Mesenchymal stem cell (in vitro differentiated cells and primary cell): ENCODE measurements around the gene PAPPA2.
A peak's percentile ranks its signal among the peaks of the same experiment; 100 is the strongest.

Experiments
- DNase-seq: peaks from one replicate; pipeline ENCODE4 v3.0.0-alpha.2; 2013
- H2AFZ ChIP-seq: one replicate; pipeline ENCODE4 v1.6.1; 2013; ENCODE audit warnings: low read depth, mild to moderate bottlenecking, control low read depth, inconsistent platforms, low read length, moderate library complexity
- H2AK5ac ChIP-seq: 2 replicates; pipeline ENCODE4 v1.6.1; 2013; ENCODE audit warnings: low read length, moderate library complexity, mild to moderate bottlenecking, inconsistent platforms; ENCODE audit not compliant: severe bottlenecking
- H2BK120ac ChIP-seq: one replicate; pipeline ENCODE4 v1.6.1; 2013; ENCODE audit warnings: low read depth, mild to moderate bottlenecking, inconsistent platforms, low read length, moderate library complexity
- H2BK12ac ChIP-seq, 2 experiments: one replicate each; pipeline ENCODE4 v1.6.1; 2013; ENCODE audit warnings: inconsistent platforms in 2 of 2, low read length in 2 of 2, mild to moderate bottlenecking in 2 of 2, moderate library complexity in 2 of 2, control low read depth in 1 of 2
- H2BK15ac ChIP-seq: one replicate; pipeline ENCODE4 v1.6.1; 2013; ENCODE audit warnings: mild to moderate bottlenecking, low read depth, inconsistent platforms; ENCODE audit not compliant: poor library complexity, severe bottlenecking
- H2BK5ac ChIP-seq: 2 replicates; pipeline ENCODE4 v1.6.1; 2013; ENCODE audit warnings: low read depth, mild to moderate bottlenecking, low read length, control low read depth, inconsistent platforms; ENCODE audit not compliant: poor library complexity, severe bottlenecking
- H3K14ac ChIP-seq, 2 experiments: one replicate each; pipeline ENCODE4 v1.6.1; 2013; ENCODE audit warnings: inconsistent platforms in 2 of 2, low read length in 2 of 2, control low read depth in 1 of 2, mild to moderate bottlenecking in 1 of 2, moderate library complexity in 1 of 2
- H3K18ac ChIP-seq, 2 experiments: one replicate each; pipeline ENCODE4 v1.6.1; 2013; ENCODE audit warnings: inconsistent platforms in 2 of 2, low read length in 2 of 2, control low read depth in 1 of 2, low read depth in 1 of 2, mild to moderate bottlenecking in 1 of 2
- H3K23ac ChIP-seq, 2 experiments: one replicate each; pipeline ENCODE4 v1.6.1; 2013; ENCODE audit warnings: inconsistent platforms in 2 of 2, low read length in 2 of 2, mild to moderate bottlenecking in 2 of 2, moderate library complexity in 2 of 2, control low read depth in 1 of 2
- H3K27ac ChIP-seq: 2 replicates; pipeline ENCODE4 v1.5.1; 2013; ENCODE audit warnings: mild to moderate bottlenecking, moderate library complexity, low read length, control low read depth, inconsistent platforms; ENCODE audit not compliant: poor library complexity, severe bottlenecking
- H3K27me3 ChIP-seq, 2 experiments: 2 replicates each; pipeline versions ENCODE4 v1.6.1 to v1.7.0; 2013; ENCODE audit warnings: low read length in 2 of 2, mild to moderate bottlenecking in 2 of 2, moderate library complexity in 2 of 2, control low read depth in 1 of 2, inconsistent platforms in 1 of 2; ENCODE audit not compliant: control insufficient read depth in 1 of 2, insufficient read depth in 1 of 2
- H3K36me3 ChIP-seq, 2 experiments: 2 replicates each; pipeline versions ENCODE4 v1.6.1 to v1.7.0; 2013; ENCODE audit warnings: low read length in 2 of 2, control low read depth in 1 of 2, inconsistent platforms in 1 of 2, low read depth in 1 of 2, mild to moderate bottlenecking in 1 of 2; ENCODE audit not compliant: insufficient read depth in 2 of 2, control insufficient read depth in 1 of 2
- H3K4ac ChIP-seq, 2 experiments: one replicate each; pipeline ENCODE4 v1.6.1; 2013; ENCODE audit warnings: inconsistent platforms in 2 of 2, low read length in 2 of 2, mild to moderate bottlenecking in 2 of 2, moderate library complexity in 2 of 2, control low read depth in 1 of 2, low read depth in 1 of 2
- H3K4me1 ChIP-seq: 2 replicates; pipeline ENCODE4 v1.6.1; 2013; ENCODE audit warnings: low read depth, low read length, control low read depth; ENCODE audit not compliant: control insufficient read depth, insufficient read depth
- H3K4me2 ChIP-seq: 2 replicates; pipeline ENCODE4 v1.6.1; 2013; ENCODE audit warnings: low read length, mild to moderate bottlenecking, inconsistent platforms; ENCODE audit not compliant: poor library complexity, severe bottlenecking
- H3K4me3 ChIP-seq, 2 experiments: 2 replicates each; pipeline versions ENCODE4 v1.5.1 to v1.7.0; 2013; ENCODE audit warnings: low read length in 2 of 2, mild to moderate bottlenecking in 2 of 2, control low read depth in 1 of 2, low read depth in 1 of 2; ENCODE audit not compliant: insufficient read depth in 1 of 2
- H3K79me1 ChIP-seq: replicated peaks from 2 replicates; pipeline ENCODE4 v1.6.1; 2013; ENCODE audit warnings: mild to moderate bottlenecking, control low read depth, low read length, inconsistent platforms; ENCODE audit not compliant: poor library complexity, severe bottlenecking
- H3K9ac ChIP-seq: 2 replicates; pipeline ENCODE4 v1.7.0; 2013; ENCODE audit warnings: mild to moderate bottlenecking, low read length, moderate library complexity
- H3K9me3 ChIP-seq: 2 replicates; pipeline ENCODE4 v1.7.0; 2013; ENCODE audit warnings: mild to moderate bottlenecking, low read length; ENCODE audit not compliant: control insufficient read depth
- H4K8ac ChIP-seq: one replicate; pipeline ENCODE4 v1.6.1; 2013; ENCODE audit warnings: inconsistent platforms, mild to moderate bottlenecking, low read length, moderate library complexity
- H4K91ac ChIP-seq: one replicate; pipeline ENCODE4 v1.6.1; 2013; ENCODE audit warnings: mild to moderate bottlenecking, low read length, inconsistent platforms
- WGBS: methylation state at CpG from one replicate; pipeline ENCODE4 v1.1.7; 2013; ENCODE audit warnings: mixed read lengths; 5-methylcytosine and 5-hydroxymethylcytosine counted together

PAPPA2 gene

DNA sequence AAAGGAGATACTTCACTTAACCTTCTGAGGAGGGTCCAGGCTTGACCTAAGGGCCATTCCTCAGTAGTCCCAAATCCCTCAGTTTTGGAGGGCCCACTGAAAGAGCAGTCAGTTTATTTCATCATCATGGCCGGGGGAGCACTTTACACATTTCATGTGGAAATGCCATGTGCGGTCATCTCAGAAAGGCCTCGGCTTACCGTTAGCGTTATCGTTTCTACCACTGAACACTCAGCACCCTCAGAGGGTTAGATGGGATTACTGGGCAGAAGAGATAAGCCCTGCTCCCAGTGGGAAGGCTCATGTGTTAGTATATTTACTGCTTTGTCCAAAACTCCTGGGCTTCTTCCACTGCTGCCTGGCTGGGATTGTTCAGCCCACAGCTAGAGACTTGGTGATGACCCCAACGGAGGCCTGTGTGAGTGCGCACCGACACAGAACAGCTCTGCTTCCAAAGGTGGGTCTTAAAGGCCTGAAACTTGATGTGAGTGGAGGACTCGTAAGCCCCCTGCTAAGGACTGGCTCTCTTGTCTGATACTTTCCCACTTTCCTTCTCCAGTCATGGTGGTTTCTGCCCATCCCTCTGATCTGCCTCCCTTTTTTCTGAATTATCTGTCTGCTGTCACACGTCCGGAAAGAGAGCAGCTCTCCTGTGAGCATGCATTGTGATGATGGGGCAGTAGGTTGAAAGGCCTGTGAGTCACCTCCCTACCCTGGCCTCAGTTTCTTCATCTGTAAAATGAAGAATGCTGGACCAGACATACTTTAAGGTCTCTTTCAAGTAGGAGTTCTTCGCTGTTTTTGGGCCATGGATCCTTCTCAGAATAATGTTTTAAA, 417.0 kb downstream of the PAPPA2 start:
- no peak overlapping the region for H2BK15ac ChIP-seq
- H3K14ac ChIP-seq, result no peak overlapping the region
- no peak overlapping the region for H4K91ac ChIP-seq

DNA sequence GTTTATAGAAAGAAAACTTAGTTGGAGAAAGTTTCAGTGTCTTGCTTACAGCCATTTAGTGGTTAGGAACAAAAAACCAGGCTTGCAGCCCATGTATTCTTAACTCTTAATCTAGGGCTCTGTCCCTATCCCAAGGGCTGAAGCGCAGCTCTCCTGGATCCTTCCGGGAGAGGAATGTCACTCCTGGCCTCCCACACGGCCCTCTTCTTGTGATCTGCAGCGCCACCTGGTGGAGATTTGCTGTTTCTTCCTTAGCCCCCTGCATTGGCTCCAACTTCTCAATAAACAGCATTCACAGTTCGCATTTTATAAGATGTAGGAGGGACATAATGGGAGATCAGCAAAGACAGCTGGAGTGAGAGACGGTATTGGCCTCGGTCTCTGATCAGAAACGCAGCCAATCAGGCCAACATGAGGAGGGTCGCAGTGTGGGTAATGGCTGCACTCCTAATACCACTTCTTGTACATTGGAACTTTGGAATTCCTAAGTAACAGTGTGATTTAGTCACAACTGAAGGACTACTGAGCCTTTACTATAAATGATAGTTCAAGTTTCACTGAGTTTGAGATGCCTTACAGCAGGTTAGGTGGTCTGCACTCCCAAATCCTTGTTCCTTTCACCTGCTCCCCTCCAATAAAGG, 418.1 kb downstream of the PAPPA2 start:
- no peak overlapping the region for H3K14ac ChIP-seq
- no peak overlapping the region for H3K27ac ChIP-seq
- H3K4me3 ChIP-seq, result no peak overlapping the region
- H3K4me2 ChIP-seq, result no peak overlapping the region
- no peak overlapping the region for H3K4ac ChIP-seq
- no peak overlapping the region for H4K8ac ChIP-seq
- no peak overlapping the region for H2BK12ac ChIP-seq
- no peak overlapping the region for H2AK5ac ChIP-seq
- DNase-seq, result peak; percentile 68
- no peaks in the 10 kb centered on the region for H3K79me1 ChIP-seq
- no peak overlapping the region for H4K91ac ChIP-seq
- H3K9me3 ChIP-seq, result no peaks in the 10 kb centered on the region
- no peaks in the 10 kb centered on the region for H3K36me3 ChIP-seq
- no peaks in the 10 kb centered on the region for H3K27me3 ChIP-seq
- 15% methylated on average over 8 of the region's 9 CpGs for WGBS
- H2BK5ac ChIP-seq, result no peak overlapping the region
- no peak overlapping the region for H2AFZ ChIP-seq
- no peaks in the 10 kb centered on the region for H3K4me1 ChIP-seq
- H3K9ac ChIP-seq, result no peak overlapping the region
- H3K18ac ChIP-seq, result no peak overlapping the region
- no peak overlapping the region for H2BK15ac ChIP-seq
- no peak overlapping the region for H2BK120ac ChIP-seq
- no peak overlapping the region for H3K23ac ChIP-seq

More for the DNA sequence above, 417.0 kb downstream of the PAPPA2 start:
- H2AK5ac ChIP-seq, result no peak overlapping the region
- no peak overlapping the region for H3K27ac ChIP-seq
- DNase-seq, result no peak
- H3K9ac ChIP-seq, result no peak overlapping the region
- no peak overlapping the region for H3K4me3 ChIP-seq
- no peak overlapping the region for H2BK120ac ChIP-seq
- no peak overlapping the region for H2AFZ ChIP-seq
- H4K8ac ChIP-seq, result no peak overlapping the region
- H3K4me1 ChIP-seq, result no peaks in the 10 kb centered on the region
- H2BK5ac ChIP-seq, result no peak overlapping the region
- H3K4me2 ChIP-seq, result no peak overlapping the region
- no peak overlapping the region for H3K23ac ChIP-seq
- no peaks in the 10 kb centered on the region for H3K79me1 ChIP-seq
- no peaks in the 10 kb centered on the region for H3K27me3 ChIP-seq
- WGBS, result 92% methylated on average over 10 of the region's 13 CpGs
- no peak overlapping the region for H3K18ac ChIP-seq
- no peak overlapping the region for H2BK12ac ChIP-seq
- no peaks in the 10 kb centered on the region for H3K9me3 ChIP-seq
- H3K4ac ChIP-seq, result no peak overlapping the region
- no peaks in the 10 kb centered on the region for H3K36me3 ChIP-seq

DNA sequence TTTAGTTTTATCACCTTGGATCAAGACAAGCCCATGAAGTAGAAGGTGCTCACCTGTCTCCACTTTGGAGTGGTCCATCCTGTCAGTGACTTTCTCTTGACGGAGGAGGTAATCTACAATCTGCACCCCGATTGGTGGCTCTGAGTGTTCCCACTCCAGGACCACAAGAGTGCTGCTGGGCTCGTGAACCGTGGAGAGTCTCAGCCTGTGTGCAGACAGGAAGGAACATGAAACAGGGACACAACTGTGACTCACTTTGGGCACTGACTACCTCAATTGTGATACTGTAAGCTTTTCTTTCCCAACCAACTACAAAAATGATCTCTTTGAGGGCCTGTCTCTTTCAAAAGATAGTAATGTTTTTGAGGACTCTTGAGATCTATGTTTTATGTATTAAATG, 421.3 kb downstream of the PAPPA2 start:
- WGBS, result 62% methylated on average over 4 of the region's 4 CpGs
- Histone ChIP-seq H3K14ac (no peak overlapping the region), H3K4ac (no peak overlapping the region), H2BK5ac (no peak overlapping the region), H2BK120ac (no peak overlapping the region), H3K27me3 (peaks cover 0 to 5% of the 10 kb centered on the region in 2 experiments), H3K27ac (no peak overlapping the region), H3K23ac (no peak overlapping the region), H3K4me3 (no peak overlapping the region), H3K4me1 (no peaks in the 10 kb centered on the region), H3K36me3 (no peaks in the 10 kb centered on the region), H2AFZ (no peak overlapping the region), H2BK12ac (no peak overlapping the region), H3K9me3 (no peaks in the 10 kb centered on the region), H3K18ac (no peak overlapping the region), H2BK15ac (no peak overlapping the region), H2AK5ac (no peak overlapping the region), H4K91ac (no peak overlapping the region), H4K8ac (no peak overlapping the region), H3K79me1 (no peaks in the 10 kb centered on the region), H3K4me2 (no peak overlapping the region), H3K9ac (no peak overlapping the region)
- DNase-seq, result no peak

DNA sequence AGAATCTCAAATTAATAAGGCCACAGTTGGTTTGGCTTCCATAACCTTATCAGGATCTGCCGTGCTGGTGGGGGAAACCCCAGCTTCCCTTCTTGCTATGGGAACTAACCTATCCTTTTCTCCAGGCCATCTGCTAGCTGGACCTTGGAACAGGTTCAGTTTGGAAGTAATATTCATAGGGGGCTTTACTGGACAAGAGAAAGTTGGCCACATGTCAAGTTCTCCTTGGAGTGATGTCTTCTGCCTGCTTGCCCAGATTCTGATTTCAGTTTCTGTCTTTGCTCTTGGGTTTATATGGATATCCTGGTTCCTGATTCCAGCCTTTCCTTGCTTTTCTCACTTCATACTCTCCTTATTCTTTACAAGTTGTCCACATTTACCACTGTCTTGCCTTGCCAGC, 421.9 kb downstream of the PAPPA2 start:
- Histone ChIP-seq H2BK15ac (no peak overlapping the region), H3K36me3 (no peaks in the 10 kb centered on the region), H3K23ac (no peak overlapping the region), H2AK5ac (no peak overlapping the region), H3K9ac (no peak overlapping the region), H3K27me3 (peaks cover 0 to 5% of the 10 kb centered on the region in 2 experiments), H3K4me2 (no peak overlapping the region), H2AFZ (no peak overlapping the region), H2BK12ac (no peak overlapping the region), H3K27ac (no peak overlapping the region), H3K14ac (no peak overlapping the region), H3K4me1 (no peaks in the 10 kb centered on the region), H2BK120ac (no peak overlapping the region), H3K79me1 (no peaks in the 10 kb centered on the region), H3K4ac (no peak overlapping the region), H3K9me3 (no peaks in the 10 kb centered on the region), H2BK5ac (no peak overlapping the region), H4K91ac (no peak overlapping the region), H3K4me3 (no peak overlapping the region), H4K8ac (no peak overlapping the region), H3K18ac (no peak overlapping the region)
- no peak for DNase-seq
- 100% methylated on average over 1 of the region's 1 CpG for WGBS
